ENCODE measurements around the gene ZNF500.

- TF ChIP-seq RCOR1 (IDR thresholded peaks at IDR 0.05; ENCODE audit: low read depth, low read length) (no peak), USF2 (IDR thresholded peaks at IDR 0.05) (no peak), CTCF (IDR thresholded peaks at IDR 0.05) (no peak), KDM1A (IDR thresholded peaks at IDR 0.05; ENCODE audit: low read depth) (peak; percentile 98)
These were observed 1.8 kb upstream of the ZNF500 start for GRCh38 chr16:4768549-4769305.

Measured in A549 (cell line).